ENCODE measurements around the gene SFRP5. TPM values are rescaled to one million over a fixed set of nuclear protein-coding genes. Genes with fewer than 3 reads are reported as not detected.

SFRP5 gene
- total RNA-seq, 1 donor from 2014 or later, result not detected

- ChIA-PET POLR2A (no interaction called here), CTCF (no interaction called here)
- H3K4me1 Mint-ChIP-seq, result peaks cover 4% of the 10 kb centered on the region
- H3K36me3 Mint-ChIP-seq (ENCODE audit: low read depth), result no peaks in the 10 kb centered on the region
- H3K9me3 Mint-ChIP-seq, result no peaks in the 10 kb centered on the region
- ATAC-seq (ENCODE audit: low read depth) (no peak), DNase-seq (no peak)
- peaks cover 15% of the 10 kb centered on the region for H3K27me3 Mint-ChIP-seq
- no peak overlapping the region for H3K27ac Mint-ChIP-seq
- intact Hi-C loops (cut with micrococcal nuclease), result no loop called here
- no peak for TF ChIP-seq CTCF (IDR thresholded peaks at IDR 0.05)
- no peak overlapping the region for H3K4me3 Mint-ChIP-seq
Measured at GRCh38 chr10:97777143-97777542, 5.3 kb upstream of the SFRP5 start.

- DNase-seq (no peak), ATAC-seq (ENCODE audit: low read depth) (no peak)
- peaks cover 15% of the 10 kb centered on the region for H3K4me1 Mint-ChIP-seq
- no peak overlapping the region for H3K4me3 Mint-ChIP-seq
- intact Hi-C loops (cut with micrococcal nuclease), result no loop called here
- no peak overlapping the region for H3K27ac Mint-ChIP-seq
- ChIA-PET POLR2A (no interaction called here), CTCF (no interaction called here)
- H3K36me3 Mint-ChIP-seq (ENCODE audit: low read depth), result no peaks in the 10 kb centered on the region
- no peaks in the 10 kb centered on the region for H3K9me3 Mint-ChIP-seq
- no peak for TF ChIP-seq CTCF (IDR thresholded peaks at IDR 0.05)
- H3K27me3 Mint-ChIP-seq, result peaks cover 33% of the 10 kb centered on the region
Measured at GRCh38 chr10:97774811-97775294, 3.1 kb upstream of the SFRP5 start.

- Mint-ChIP-seq H3K4me3 (no peak overlapping the region), H3K4me1 (peaks cover 15% of the 10 kb centered on the region), H3K27me3 (peaks cover 38% of the 10 kb centered on the region), H3K36me3 (ENCODE audit: low read depth) (no peaks in the 10 kb centered on the region), H3K9me3 (no peaks in the 10 kb centered on the region), H3K27ac (no peak overlapping the region)
- intact Hi-C loops (cut with micrococcal nuclease), result no loop called here
- ChIA-PET CTCF (no interaction called here), POLR2A (no interaction called here)
- no peak for TF ChIP-seq CTCF (IDR thresholded peaks at IDR 0.05)
- DNase-seq (no peak), ATAC-seq (ENCODE audit: low read depth) (no peak)
Measured at GRCh38 chr10:97773096-97773495, 1.3 kb upstream of the SFRP5 start.

GRCh38 chr10:97771055-97771891 lies 526 bp downstream of the SFRP5 start:
- no peak overlapping the region for H3K4me3 Mint-ChIP-seq
- CTCF ChIA-PET, result no interaction called here
- peaks cover 2% of the 10 kb centered on the region for H3K36me3 Mint-ChIP-seq (ENCODE audit: low read depth)
- POLR2A ChIA-PET, result no interaction called here
- intact Hi-C loops (cut with micrococcal nuclease), result no loop called here
- no peak for TF ChIP-seq CTCF (IDR thresholded peaks at IDR 0.05)
- H3K4me1 Mint-ChIP-seq, result peaks cover 15% of the 10 kb centered on the region
- no peak for ATAC-seq (ENCODE audit: low read depth)
- no peaks in the 10 kb centered on the region for H3K9me3 Mint-ChIP-seq
- no peak for DNase-seq
- H3K27ac Mint-ChIP-seq, result no peak overlapping the region
- peaks cover 38% of the 10 kb centered on the region for H3K27me3 Mint-ChIP-seq

GRCh38 chr10:97770255-97770654 lies 1.5 kb downstream of the SFRP5 start:
- Mint-ChIP-seq H3K27me3 (peaks cover 36% of the 10 kb centered on the region), H3K36me3 (ENCODE audit: low read depth) (peaks cover 2% of the 10 kb centered on the region), H3K4me1 (peaks cover 17% of the 10 kb centered on the region), H3K9me3 (no peaks in the 10 kb centered on the region), H3K27ac (no peak overlapping the region), H3K4me3 (no peak overlapping the region)
- POLR2A ChIA-PET, result no interaction called here
- TF ChIP-seq CTCF (IDR thresholded peaks at IDR 0.05), result no peak
- DNase-seq (no peak), ATAC-seq (ENCODE audit: low read depth) (no peak)
- intact Hi-C loops (cut with micrococcal nuclease), result no loop called here
- CTCF ChIA-PET, result no interaction called here

Data from activated B cell treated with CpG ODN at 0.5 μM for 24 hours (primary cell).